Measurements from ENCODE around the gene SAMHD1. TPM values are rescaled to one million over a fixed set of nuclear protein-coding genes. Genes with fewer than 3 reads are reported as not detected.
"Not testable (repeated sequence)": the region's sequence is repeated elsewhere in the genome, so short reads cannot be mapped to it uniquely, and the experiment has no call there.

The SAMHD1 gene
- polyA plus RNA-seq, 1 donor = 26.3 TPM

- DNase-seq = no peak
These were observed 6.6 kb upstream of the SAMHD1 start for GRCh38 chr20:36957875-36958667.

GRCh38 chr20:36956674-36957073, 5.2 kb upstream of the SAMHD1 start:
- no peak for DNase-seq

- DNase-seq = no peak
These were observed 4.5 kb upstream of the SAMHD1 start for GRCh38 chr20:36956016-36956415.

GRCh38 chr20:36951979-36952738, 651 bp upstream of the SAMHD1 start:
- no peak for DNase-seq

GRCh38 chr20:36950414-36951197, 902 bp downstream of the SAMHD1 start:
- DNase-seq = no peak

GRCh38 chr20:36941401-36941835, 10.1 kb downstream of the SAMHD1 start:
- DNase-seq = no peak

- DNase-seq = no peak
These were observed 14.1 kb downstream of the SAMHD1 start for GRCh38 chr20:36937402-36937770.

GRCh38 chr20:36936761-36937401, 14.6 kb downstream of the SAMHD1 start:
- not testable (repeated sequence) for DNase-seq

GRCh38 chr20:36936341-36936740, 15.2 kb downstream of the SAMHD1 start:
- DNase-seq = no peak

- not testable (repeated sequence) for DNase-seq
These were observed 17.9 kb downstream of the SAMHD1 start for GRCh38 chr20:36933571-36933970.

- no peak for DNase-seq
These were observed 18.8 kb downstream of the SAMHD1 start for GRCh38 chr20:36932476-36933426.

GRCh38 chr20:36932067-36932466, 19.4 kb downstream of the SAMHD1 start:
- DNase-seq = not testable (repeated sequence)

- DNase-seq = no peak
These were observed 21.8 kb downstream of the SAMHD1 start for GRCh38 chr20:36929691-36930090.

- DNase-seq = no peak
These were observed 22.2 kb downstream of the SAMHD1 start for GRCh38 chr20:36929290-36929689.

- DNase-seq = no peak
These were observed 23.8 kb downstream of the SAMHD1 start for GRCh38 chr20:36927704-36928103.

- DNase-seq = no peak
These were observed 24.8 kb downstream of the SAMHD1 start for GRCh38 chr20:36926653-36927200.

- no peak for DNase-seq
These were observed 26.3 kb downstream of the SAMHD1 start for GRCh38 chr20:36925234-36925633.

GRCh38 chr20:36924167-36925045, 27.1 kb downstream of the SAMHD1 start:
- DNase-seq = no peak

GRCh38 chr20:36920334-36920730, 31.2 kb downstream of the SAMHD1 start:
- DNase-seq = no peak
